Sigmoid colon (tissue), 7 donors: Measurements from ENCODE around the gene CCDC170. TPM values are rescaled to one million over a fixed set of nuclear protein-coding genes. Genes with fewer than 3 reads are reported as not detected.

ENCODE experiments used
- DNase-seq: peaks from one replicate; pipeline ENCODE4 v3.0.0-alpha.2; 2019
- H3K27ac ChIP-seq, 4 donors: fragments of 200-600 bp; sonication (generic); one replicate each; pipeline ENCODE4 v1.5.1; 2016 to 2019; ENCODE audit warnings: mild to moderate bottlenecking in 1 of 4
- H3K27me3 ChIP-seq, 3 donors: fragments of 200-600 bp; sonication (generic); one replicate each; pipeline ENCODE4 v1.5.1; 2019; ENCODE audit warnings: mild to moderate bottlenecking in 1 of 3
- H3K36me3 ChIP-seq, 4 donors: fragments of 200-600 bp; sonication (generic); one replicate each; pipeline ENCODE4 v1.5.1; 2016 to 2019
- H3K4me1 ChIP-seq, 4 donors: fragments of 200-600 bp; sonication (generic); one replicate each; pipeline ENCODE4 v1.5.1; 2017 to 2019
- H3K4me3 ChIP-seq, 4 donors: fragments of 200-600 bp; sonication (generic); one replicate each; pipeline ENCODE4 v1.5.1; 2017 to 2019; ENCODE audit warnings: mild to moderate bottlenecking in 2 of 4, moderate library complexity in 1 of 4
- H3K9me3 ChIP-seq, 4 donors: fragments of 200-600 bp in 3 of 4; sonication (generic) in 3 of 4; one replicate each; pipeline versions ENCODE4 v1.5.1 to v1.6.1; 2013 to 2019
- CTCF ChIP-seq, 4 experiments: fragments of 450-650 bp in 3 of 4; fragments of 200-600 bp in 1 of 4; IDR thresholded peaks; one replicate each; pipeline ENCODE4 v1.5.1; 2016 to 2019; ENCODE audit warnings: antibody characterized with exemption in 4 of 4, mild to moderate bottlenecking in 3 of 4, moderate library complexity in 2 of 4
- EP300 ChIP-seq, 4 donors: sonication (generic); formaldehyde crosslinking; IDR thresholded peaks; one replicate each; pipeline ENCODE4 v1.6.1; 2017; ENCODE audit warnings: antibody characterized with exemption in 4 of 4
- POLR2A ChIP-seq, 2 donors: fragments of 450-650 bp; IDR thresholded peaks; one replicate each; pipeline ENCODE4 v1.6.1; 2016; ENCODE audit warnings: antibody characterized with exemption in 2 of 2, mild to moderate bottlenecking in 2 of 2, moderate library complexity in 2 of 2
- POLR2AphosphoS5 ChIP-seq, 4 donors: sonication (generic); formaldehyde crosslinking; IDR thresholded peaks; one replicate each; pipeline ENCODE4 v1.6.1; 2017; ENCODE audit warnings: antibody characterized with exemption in 4 of 4
- WGBS, 2 donors: extraction: QIAGEN DNeasy Blood & Tissue Kit; methylation state at CpG; one replicate each; pipeline ENCODE4 v1.1.7; 2013; 5-methylcytosine and 5-hydroxymethylcytosine counted together
- intact Hi-C: fragments of 100-400 bp; cut with DNase I; formaldehyde crosslinking; loops from one replicate; pipeline ENCODE4 v1.15.1; 2023
- polyA plus RNA-seq, 3 donors: library from polyadenylated mRNA; stranded (reverse); fragments of 200-250 nt; gene quantifications; one replicate each; pipeline ENCODE4 v1.2.3, GENCODE V29; 2013
- total RNA-seq, 4 donors: library from RNA; depleted of rRNA; stranded (reverse); fragments of >200 nt; gene quantifications; one replicate each; pipeline ENCODE4 v1.1.0, GENCODE V29; 2016
- donor health status: healthy with polysubstance abuse.
- donor health status: Bipolar disorder and iron deficiency.
- donor health status: healthy.

CCDC170 gene
- total and polyA plus RNA-seq, 7 donors: 0.33 to 2.5 (median 0.66) TPM

GRCh38 chr6:151649835-151650234 is 156.0 kb downstream of the CCDC170 start:
- no peak overlapping the region for H3K4me3 ChIP-seq
- 78% methylated on average over 4 of the region's 4 CpGs for WGBS, 2 donors
- H3K4me1 ChIP-seq: no peaks in the 10 kb centered on the region
- DNase-seq: no peak
- TF ChIP-seq CTCF (IDR thresholded peaks at IDR 0.05) (no peak), POLR2AphosphoS5 (IDR thresholded peaks at IDR 0.05) (no peak), EP300 (IDR thresholded peaks at IDR 0.05) (no peak), POLR2A (IDR thresholded peaks at IDR 0.05) (no peak)
- H3K27ac ChIP-seq: no peak overlapping the region
- H3K27me3 ChIP-seq: no peaks in the 10 kb centered on the region
- H3K36me3 ChIP-seq: no peaks in the 10 kb centered on the region
- H3K9me3 ChIP-seq: peaks cover 0 to 2% (median 0%) of the 10 kb centered on the region in 4 donors
- intact Hi-C loops: no loop called here

GRCh38 chr6:151651639-151652038 is 157.8 kb downstream of the CCDC170 start:
- Histone ChIP-seq H3K9me3 (peaks cover 0 to 7% (median 1%) of the 10 kb centered on the region in 4 donors), H3K27ac (no peak overlapping the region), H3K4me3 (no peak overlapping the region), H3K27me3 (no peaks in the 10 kb centered on the region), H3K36me3 (no peaks in the 10 kb centered on the region), H3K4me1 (no peaks in the 10 kb centered on the region)
- intact Hi-C loops: no loop called here
- TF ChIP-seq EP300 (IDR thresholded peaks at IDR 0.05) (no peak), POLR2A (IDR thresholded peaks at IDR 0.05) (no peak), CTCF (IDR thresholded peaks at IDR 0.05) (no peak), POLR2AphosphoS5 (IDR thresholded peaks at IDR 0.05) (no peak)
- WGBS, 2 donors: 91 to 95% methylated on average over 3 of the region's 3 CpGs
- DNase-seq: no peak

GRCh38 chr6:151652325-151652724 is 158.5 kb downstream of the CCDC170 start:
- Histone ChIP-seq H3K9me3 (peaks cover 0 to 7% (median 1%) of the 10 kb centered on the region in 4 donors), H3K27me3 (no peaks in the 10 kb centered on the region), H3K36me3 (no peaks in the 10 kb centered on the region), H3K4me3 (no peak overlapping the region), H3K4me1 (no peaks in the 10 kb centered on the region), H3K27ac (no peak overlapping the region)
- intact Hi-C loops: no loop called here
- no peak for TF ChIP-seq CTCF (IDR thresholded peaks at IDR 0.05)
- no peak for DNase-seq
- 74 to 83% methylated on average over 2 of the region's 2 CpGs for whole genome bisulfite sequencing, 2 donors

- intact Hi-C loops: no loop called here
Measured at GRCh38 chr6:151655099-151655498, 161.3 kb downstream of the CCDC170 start.

More at GRCh38 chr6:151655099-151655498, 161.3 kb downstream of the CCDC170 start:
- Histone ChIP-seq H3K9me3 (peaks cover 0 to 7% (median 1%) of the 10 kb centered on the region in 4 donors), H3K4me1 (no peaks in the 10 kb centered on the region), H3K4me3 (no peak overlapping the region), H3K27ac (no peak overlapping the region), H3K27me3 (no peaks in the 10 kb centered on the region), H3K36me3 (no peaks in the 10 kb centered on the region)
- TF ChIP-seq POLR2AphosphoS5 (IDR thresholded peaks at IDR 0.05): no peak
- TF ChIP-seq POLR2A (IDR thresholded peaks at IDR 0.05): no peak
- TF ChIP-seq CTCF (IDR thresholded peaks at IDR 0.05): no peak
- no peak for TF ChIP-seq EP300 (IDR thresholded peaks at IDR 0.05)
- no peak for DNase-seq
- WGBS, 2 donors: 90 to 92% methylated on average over 2 of the region's 2 CpGs
